ENCODE results near the gene STS.

The STS gene

GRCh38 chrX:7139202-7140081 is 8.1 kb upstream of the STS start:
- no peak for DNase-seq (ENCODE audit: low read depth, low spot score)

- no peak for DNase-seq (ENCODE audit: low read depth, low spot score)
Observed at GRCh38 chrX:7143076-7143475, 4.4 kb upstream of the STS start.

GRCh38 chrX:7143941-7144525 is 3.5 kb upstream of the STS start:
- DNase-seq (ENCODE audit: low read depth, low spot score) = no peak

GRCh38 chrX:7145454-7145853 is 2.1 kb upstream of the STS start:
- no peak for DNase-seq (ENCODE audit: low read depth, low spot score)

GRCh38 chrX:7146020-7146702 is 1.4 kb upstream of the STS start:
- no peak for DNase-seq (ENCODE audit: low read depth, low spot score)

- no peak for DNase-seq (ENCODE audit: low read depth, low spot score)
Observed at GRCh38 chrX:7146703-7147412, 654 bp upstream of the STS start.

DNA sequence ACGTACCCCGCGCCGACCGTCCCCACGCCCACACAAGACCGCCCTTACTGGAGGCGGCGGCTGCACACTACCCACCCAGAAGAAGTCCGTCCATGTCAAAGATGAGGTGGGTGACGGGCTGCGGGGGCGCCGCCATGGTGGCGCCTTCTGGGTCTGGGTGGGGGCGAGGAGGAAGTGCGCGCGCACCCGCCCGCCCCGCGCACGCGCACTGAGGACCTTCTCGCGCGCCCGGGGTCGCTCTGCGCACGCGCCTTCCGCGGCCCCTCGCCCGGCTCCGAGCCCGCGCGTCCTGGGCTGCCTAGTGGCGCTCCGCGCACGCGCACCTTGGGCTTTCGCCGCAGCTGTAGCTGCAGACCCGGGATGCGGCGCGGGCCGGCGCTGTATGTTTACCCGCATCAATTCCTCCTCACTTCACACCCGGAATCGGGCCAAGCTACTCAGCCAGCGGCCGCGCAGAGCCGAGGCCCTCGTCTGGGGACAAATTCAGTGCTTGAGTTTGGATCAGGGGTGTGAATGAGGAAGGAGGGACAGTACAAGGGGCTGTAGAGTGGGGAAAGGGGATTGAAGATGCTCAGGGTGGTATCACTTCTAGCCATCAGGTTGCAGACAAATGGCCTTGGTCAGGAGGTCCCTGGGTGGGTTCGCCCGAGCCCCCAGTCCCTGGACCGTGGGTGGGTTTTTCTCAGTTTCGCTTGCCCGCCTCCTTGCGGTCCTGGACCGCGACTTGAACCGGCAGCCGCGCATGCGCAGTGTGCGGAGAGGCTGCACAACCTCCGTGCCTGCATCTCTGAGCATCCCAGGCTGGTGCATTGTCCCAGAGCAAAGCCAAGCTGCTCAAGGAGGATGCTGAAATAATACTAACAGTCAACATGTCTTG is 704 bp downstream of the STS start, which contains the start of gene PUDP:
Gene PUDP (minus strand): TSS at position 176 of the 877 bp plus-strand sequence. CDS start 40 bp downstream, at position 136.
- DNase-seq (ENCODE audit: low read depth, low spot score) = no peak

GRCh38 chrX:7149411-7149810 is 1.9 kb downstream of the STS start:
- DNase-seq (ENCODE audit: low read depth, low spot score) = no peak

DNA sequence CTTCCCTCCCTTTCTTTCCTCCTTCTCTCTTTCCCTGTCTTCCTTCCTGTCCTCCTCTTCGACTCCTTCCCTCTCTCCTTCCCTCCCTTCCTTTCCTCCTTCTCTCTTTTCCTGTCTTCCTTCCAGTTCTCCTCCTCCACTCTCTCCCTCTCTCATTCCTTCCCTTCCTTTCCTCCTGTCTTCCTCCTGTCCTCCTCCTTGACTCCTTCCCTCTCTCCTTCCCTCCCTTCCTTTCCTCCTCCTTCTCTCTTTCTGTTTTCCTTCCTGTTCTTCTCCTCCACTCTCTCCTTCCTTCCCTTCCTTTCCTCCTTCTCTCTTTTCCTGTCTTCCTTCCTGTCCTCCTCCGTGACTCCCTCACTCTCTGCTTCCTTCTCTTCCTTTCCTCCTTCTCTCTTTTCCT is 5.7 kb downstream of the STS start:
- no peak for DNase-seq (ENCODE audit: low read depth, low spot score)

GRCh38 chrX:7154041-7154597 is 6.6 kb downstream of the STS start:
- no peak for DNase-seq (ENCODE audit: low read depth, low spot score)

GRCh38 chrX:7155163-7155562 is 7.7 kb downstream of the STS start:
- DNase-seq (ENCODE audit: low read depth, low spot score) = no peak

GRCh38 chrX:7156879-7157278 is 9.4 kb downstream of the STS start:
- DNase-seq (ENCODE audit: low read depth, low spot score) = no peak

GRCh38 chrX:7158468-7158990 is 11.0 kb downstream of the STS start:
- DNase-seq (ENCODE audit: low read depth, low spot score) = no peak

DNA sequence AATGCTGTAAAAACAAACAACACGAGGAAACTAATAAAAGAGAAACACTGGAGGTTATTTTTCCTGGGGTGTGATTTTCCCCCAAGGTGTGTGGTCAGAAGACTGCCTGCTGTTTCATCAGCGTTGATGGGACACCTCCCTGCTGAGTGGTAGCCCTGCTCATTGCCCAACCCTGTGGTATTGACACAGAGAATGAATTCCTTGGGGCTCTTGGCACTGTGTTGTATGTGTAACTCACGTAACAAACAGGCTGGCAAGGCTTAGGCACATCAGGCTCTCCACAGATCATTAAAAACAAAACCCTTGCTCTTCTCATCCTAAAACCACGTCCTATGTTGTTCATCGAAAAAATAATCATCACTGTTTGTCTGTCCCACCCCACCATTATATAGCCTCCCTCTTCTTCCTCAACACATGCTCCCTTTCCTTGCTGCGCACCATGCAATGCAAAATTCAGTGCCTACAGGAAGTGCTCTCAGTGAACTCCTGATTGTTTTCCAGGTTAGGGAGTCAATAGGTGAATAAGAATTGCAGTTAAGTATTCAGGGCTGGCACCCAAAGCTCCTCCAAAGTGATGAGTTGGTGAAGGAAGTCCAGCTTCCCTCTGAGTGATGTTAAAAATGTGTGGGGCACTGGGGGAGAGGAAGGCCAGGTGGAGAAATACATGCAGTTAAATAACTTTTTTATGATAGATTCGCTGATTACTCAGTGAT is 11.8 kb downstream of the STS start:
- no peak for DNase-seq (ENCODE audit: low read depth, low spot score)

- DNase-seq (ENCODE audit: low read depth, low spot score) = no peak
Observed at GRCh38 chrX:7163146-7163677, 15.7 kb downstream of the STS start.

GRCh38 chrX:7164174-7164573 is 16.7 kb downstream of the STS start:
- DNase-seq (ENCODE audit: low read depth, low spot score) = no peak

GRCh38 chrX:7168371-7168770 is 20.9 kb downstream of the STS start:
- DNase-seq (ENCODE audit: low read depth, low spot score) = no peak

- DNase-seq (ENCODE audit: low read depth, low spot score) = no peak
Observed at GRCh38 chrX:7169627-7170026, 22.1 kb downstream of the STS start.

DNA sequence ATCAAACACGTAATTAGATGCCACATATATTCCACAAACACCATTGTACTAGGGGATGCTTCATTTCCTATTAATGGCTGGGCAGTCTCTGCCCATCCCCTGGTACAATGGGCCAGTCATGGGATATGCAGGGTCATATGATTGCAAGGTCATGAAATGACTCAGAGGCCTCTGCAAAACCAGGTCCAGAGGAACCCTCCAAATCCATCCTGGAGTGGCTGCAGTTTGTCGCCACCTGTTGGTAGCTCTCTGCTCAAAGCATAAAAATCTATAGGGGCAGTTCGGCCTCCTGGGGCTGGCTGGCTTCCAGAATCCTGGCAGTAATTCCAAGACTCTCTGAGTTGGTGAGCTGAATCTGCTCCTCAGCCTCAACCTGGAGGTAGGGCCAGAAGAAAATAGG is 23.4 kb downstream of the STS start:
- no peak for DNase-seq (ENCODE audit: low read depth, low spot score)

Measured in brain pericyte (primary cell).